NCI-H146 treated with DMSO at 0.1 percent for 48 hours (cell line): ENCODE measurements around the gene ADCY3.

ENCODE experiments used
- DNase-seq: peaks from one replicate; lab custom pipeline; 2025; ENCODE audit not compliant: unreplicated experiment; lab: John Stamatoyannopoulos, UW

Gene ADCY3

GRCh38 chr2:24832073-24832461 is 88.0 kb downstream of the ADCY3 start:
- DNase-seq, result no peak

DNA sequence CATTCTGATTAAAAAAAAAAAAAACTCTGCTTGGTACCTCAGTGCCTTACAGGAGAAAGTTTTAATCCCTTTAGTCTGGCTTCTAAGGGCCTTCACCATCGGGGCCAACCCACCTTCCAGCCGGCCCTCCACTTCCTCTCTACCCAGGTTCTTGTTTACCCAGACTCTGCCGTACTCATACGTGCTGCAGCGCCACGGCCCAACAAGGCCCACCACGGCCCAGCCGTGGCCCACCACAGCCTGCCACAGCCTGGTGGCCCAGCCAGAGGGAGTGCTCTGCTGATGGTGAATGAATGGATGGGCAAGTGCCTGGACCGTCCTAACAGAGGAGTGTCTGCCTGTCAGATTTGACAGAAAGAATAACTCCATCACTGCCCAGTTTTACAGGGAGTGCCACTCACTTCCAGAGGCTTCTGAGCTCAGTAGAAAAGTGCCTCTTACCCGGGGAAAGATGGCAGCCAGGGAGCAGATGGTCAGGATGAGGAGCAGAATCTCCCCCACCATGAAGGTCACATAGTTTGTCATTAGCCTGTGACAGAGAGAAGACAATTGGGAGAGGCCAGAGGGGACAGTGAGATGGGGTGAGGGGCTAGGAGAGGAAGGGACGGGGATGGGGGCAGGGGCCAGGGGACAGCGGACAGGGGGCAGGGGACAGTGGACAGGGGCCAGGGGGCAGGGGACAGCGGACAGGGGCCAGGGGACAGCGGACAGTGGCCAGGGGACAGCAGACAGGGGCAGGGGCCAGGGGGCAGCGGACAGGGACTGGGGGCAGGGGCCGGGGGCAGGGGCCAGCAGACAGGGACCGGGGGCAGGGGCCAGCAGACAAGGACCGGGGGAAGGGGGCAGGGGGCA is 88.6 kb downstream of the ADCY3 start:
- DNase-seq, result no peak

GRCh38 chr2:24830786-24831185 is 89.3 kb downstream of the ADCY3 start:
- DNase-seq, result no peak

- no peak for DNase-seq
Observed at GRCh38 chr2:24830351-24830750, 89.7 kb downstream of the ADCY3 start.

DNA sequence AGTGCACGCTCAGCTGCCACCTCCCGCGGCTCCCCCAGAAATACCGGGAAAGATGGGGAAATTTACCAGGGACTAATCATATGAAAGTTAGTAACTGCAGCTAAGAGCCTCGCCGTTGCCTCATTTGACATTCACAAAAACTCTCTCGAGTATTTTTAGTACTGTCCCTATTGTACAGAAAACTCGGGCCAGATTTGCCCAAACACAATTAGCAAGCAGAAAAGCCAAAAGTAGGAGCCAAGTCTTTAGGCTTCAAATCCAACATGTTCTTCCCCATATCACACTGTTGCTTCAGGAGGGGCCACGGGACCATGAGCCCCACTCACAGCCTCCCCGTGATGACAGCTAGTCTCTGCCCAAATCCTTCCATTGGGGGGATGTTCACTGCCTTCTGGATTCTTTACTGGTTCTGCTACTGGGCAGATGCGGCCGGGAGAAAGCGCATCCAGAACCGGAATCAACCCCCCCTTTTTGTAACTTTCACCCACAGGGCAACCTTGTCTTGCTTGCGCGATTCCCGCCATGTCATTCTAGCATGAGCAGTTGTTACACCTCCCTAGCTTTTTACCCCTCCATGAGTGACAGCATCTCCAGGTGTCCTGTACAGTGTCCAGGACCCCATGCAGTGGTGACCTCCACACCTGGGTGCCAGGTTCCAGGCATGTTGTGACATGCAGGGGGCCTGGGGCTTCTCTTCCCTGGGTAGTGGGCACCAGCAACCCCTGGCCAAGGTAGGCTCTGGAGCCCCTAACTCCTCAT is 91.6 kb downstream of the ADCY3 start:
- no peak for DNase-seq

- peak; percentile 40 for DNase-seq
Observed at GRCh38 chr2:24827321-24828237, 92.5 kb downstream of the ADCY3 start.

GRCh38 chr2:24826773-24827145 is 93.3 kb downstream of the ADCY3 start:
- no peak for DNase-seq

DNA sequence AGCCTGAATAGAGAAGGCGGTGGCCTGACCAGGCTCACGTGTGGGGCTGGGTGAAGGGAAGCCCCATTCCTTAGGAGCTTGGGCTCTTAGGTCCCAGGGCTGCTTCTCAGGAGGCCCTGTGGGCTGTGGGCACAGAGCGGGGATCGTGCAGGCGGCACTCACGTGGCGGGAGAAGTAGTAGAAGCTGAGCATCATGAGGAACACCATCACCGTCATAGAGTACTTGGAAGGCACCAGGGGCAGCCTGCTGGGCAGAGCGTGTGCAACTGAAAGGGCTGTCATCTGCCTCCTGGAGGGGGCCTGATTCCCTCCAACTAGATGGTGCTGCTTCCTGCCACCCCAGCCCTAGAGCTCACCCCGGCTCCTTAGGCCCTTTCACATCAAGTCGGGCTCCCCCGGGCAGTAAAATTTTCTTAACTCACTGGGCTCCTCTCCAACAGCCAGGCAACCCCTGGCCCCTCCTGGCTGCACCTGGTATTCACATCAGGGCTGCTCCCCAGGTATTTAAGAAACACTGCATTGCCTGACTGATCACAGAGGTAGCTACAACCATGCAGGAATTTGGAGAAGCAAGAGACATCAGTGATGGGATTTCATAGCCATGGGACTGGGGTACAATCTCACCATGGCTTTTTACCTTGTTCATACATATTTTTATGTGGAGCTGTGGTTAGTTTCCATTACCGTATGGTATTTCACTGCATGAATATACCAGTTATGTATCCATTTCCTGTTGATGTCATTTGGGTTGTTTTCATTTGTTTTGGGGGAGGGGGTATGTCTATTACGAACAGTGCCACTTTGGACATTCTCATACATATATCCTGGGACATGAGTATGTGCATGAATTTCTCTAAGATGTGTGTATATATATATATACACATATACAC is 93.9 kb downstream of the ADCY3 start:
- DNase-seq, result no peak

- DNase-seq, result no peak
Observed at GRCh38 chr2:24824966-24825882, 94.8 kb downstream of the ADCY3 start.

DNA sequence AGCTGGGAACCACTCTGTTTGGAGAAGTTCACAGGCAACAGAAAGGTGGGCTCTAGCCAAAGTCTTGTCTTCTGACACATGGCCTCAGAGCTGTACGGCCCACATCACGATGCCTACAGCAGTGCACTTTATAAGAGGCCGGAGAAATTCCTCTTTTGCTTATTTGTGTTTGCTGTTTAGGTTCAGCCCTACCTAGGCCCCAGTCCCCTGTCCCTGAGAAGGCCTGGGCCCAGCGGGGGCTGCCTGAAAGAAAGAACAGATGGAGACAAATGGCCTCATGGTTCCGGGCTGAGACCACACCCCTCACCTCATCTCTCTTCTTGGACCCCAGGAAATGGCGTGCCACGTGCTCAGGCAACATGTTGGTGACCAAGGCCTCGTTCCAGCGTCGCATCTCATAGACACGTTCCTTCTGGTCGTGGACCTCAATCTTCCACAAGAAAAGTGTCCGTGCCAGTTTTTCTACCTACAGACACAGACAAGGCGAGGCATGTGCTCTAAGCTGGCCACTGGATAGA is 95.9 kb downstream of the ADCY3 start:
- no peak for DNase-seq

DNA sequence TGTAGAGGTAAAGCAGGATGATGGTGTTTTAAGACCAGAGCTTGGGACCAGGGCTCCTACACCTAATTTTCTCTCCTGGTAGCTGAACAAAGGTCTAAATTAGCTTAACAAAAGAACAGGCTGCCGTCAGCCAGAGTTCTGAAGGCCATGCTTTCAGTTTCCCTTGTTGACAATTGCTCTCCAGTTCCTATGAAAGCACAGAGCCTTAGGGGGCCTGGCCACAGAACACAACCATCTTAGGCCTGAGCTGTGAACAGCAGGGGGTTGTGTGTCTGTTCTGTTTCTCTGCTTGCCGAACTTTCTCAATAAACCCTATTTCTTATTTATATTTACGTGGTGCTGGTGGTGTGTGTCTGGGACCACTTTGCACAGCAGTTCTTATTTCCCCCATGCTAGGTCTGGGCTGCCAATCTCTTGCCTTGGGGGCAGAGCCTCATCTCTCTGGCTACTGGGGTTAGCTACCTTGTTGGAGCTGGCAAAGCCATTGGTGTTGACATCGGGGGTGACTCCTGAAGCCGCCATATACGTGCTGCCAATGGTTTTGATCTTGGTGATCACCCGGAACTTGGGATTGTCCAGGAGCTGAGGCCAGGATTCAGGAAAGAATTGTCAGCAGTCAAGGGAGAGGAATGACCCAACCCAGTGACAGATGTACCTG is 97.9 kb downstream of the ADCY3 start:
- peak; percentile 87 for DNase-seq

DNA sequence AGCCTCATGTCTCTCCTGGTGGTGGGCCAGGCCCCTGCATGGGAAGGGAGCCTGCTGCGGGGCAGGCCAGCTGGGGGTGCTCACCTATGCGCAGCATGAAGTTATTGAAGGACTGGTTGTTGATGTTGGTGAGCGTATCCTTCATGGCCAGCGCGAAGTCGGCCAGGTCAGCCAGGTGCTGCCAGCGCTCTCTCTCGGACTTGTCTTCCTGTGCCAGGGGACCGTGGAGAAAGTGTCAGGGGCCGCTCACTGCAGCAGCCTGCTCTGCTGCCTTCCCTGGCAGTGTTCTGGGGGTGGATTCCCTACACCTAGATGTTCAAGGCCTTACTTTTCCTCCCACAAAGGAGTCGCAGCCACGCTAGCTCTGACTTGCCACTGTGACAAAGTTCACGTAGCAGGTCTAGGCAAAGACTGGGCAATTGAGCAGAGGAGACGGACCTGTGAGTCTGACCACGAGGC is 98.6 kb downstream of the ADCY3 start:
- no peak for DNase-seq

DNA sequence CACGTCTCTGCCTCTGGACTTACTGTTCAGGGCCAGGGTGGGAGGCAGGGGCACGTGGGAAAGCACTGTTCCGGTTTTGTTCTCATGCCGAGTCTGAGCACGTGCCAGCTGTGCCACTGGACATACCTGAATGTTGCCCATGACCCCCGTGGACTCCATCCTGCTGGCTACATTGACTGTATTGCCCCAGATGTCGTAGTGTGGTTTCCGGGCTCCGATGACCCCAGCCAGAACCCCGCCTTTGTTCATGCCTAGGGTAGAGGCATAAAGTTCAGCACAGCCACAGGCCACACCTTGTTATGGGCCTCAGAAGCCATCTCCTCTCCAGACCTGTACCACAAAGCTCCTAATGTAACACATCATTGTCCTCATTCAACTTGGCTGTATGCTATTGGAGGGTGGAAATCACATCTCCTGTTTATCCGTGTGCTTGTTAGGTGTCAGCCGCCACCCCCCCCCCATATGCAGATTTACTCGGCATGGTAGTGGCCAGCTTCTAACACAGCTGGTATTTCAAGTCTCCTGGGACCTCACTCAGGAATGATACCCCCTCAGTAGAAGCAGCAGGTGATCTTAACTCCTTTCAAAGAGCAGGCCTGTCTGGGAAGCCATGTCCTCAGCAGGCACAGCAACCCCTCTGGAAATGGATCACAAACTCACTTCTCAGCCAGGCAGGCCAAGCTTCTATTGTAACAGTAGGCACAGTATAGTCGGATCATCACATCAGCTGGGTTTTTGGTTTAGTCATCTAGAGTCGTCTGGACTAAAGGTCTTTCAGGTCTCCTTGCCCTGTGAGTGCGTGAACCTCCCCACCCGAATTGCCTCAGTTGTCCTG is 99.2 kb downstream of the ADCY3 start:
- no peak for DNase-seq

DNA sequence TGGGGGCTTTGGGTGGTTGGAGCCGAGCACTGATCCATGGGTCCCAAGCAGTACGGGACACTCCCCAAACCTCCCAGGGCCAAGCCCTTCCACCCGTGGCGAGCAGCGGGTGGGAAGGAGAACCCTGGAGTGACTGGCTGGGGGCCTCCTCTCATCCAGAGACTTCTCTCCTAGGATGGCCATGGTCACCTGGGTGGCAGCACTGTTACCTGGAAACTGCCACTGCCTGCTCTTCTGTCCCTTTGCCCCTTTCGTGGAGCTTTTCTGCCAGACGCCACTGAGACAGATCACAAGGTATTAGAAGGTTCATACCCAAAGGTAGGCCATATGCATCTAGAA is 99.9 kb downstream of the ADCY3 start:
- no peak for DNase-seq

DNA sequence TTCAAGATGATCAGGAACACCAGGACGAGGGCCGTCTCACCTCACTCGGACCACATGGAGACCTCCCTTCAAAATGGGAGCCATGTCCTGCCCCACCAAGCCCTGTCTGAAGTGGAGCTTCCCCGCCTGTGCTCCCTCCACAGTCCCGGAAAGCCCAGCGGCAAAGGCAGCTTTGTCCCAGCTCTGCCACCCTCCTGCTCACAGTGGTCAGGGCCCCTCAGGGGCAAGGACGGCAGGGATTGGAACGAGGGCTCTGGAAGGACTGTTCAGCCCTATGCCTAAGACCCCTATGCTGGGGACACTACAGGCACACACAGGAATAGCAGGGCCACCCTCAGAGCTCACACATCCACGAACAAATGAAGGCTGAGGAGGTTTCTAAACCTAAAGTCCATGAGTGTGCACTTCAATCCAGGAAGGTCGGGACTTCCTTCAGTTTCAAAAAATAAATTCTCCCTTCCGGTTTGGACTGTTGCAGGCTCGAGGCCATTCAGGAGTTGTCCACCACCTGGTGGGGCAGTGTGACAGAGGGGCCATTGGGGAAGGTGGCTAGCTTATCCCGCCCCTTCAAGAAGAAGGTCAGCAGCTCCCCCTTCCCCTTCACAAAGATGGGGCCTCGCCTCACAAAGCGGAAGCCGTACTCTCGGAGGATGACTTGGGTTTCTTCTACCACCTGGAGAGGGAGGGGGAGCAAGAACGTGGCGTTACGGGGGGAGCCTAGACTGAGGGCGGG is 100.4 kb downstream of the ADCY3 start:
- no peak for DNase-seq

GRCh38 chr2:24818721-24819167 is 101.3 kb downstream of the ADCY3 start:
- DNase-seq, result no peak

GRCh38 chr2:24816884-24817283 is 103.2 kb downstream of the ADCY3 start:
- no peak for DNase-seq
